ENCODE measurements around the gene ANKZF1. TPM values are rescaled to one million over a fixed set of nuclear protein-coding genes. Genes with fewer than 3 reads are reported as not detected.
A peak's percentile ranks its signal among the peaks of the same experiment; 100 is the strongest.

ANKZF1 gene
- total and polyA plus RNA-seq, 7 experiments from 2014 or later = 29.7 to 287 (median 135) TPM

GRCh38 chr2:219219784-219220532 lies 9.6 kb upstream of the ANKZF1 start:
- intact Hi-C loops (cut with micrococcal nuclease) = loop anchor here (1.0 to 2.0 kb wide), 7 partner anchors 9 to 75 kb away; partner anchors contain the start of genes DNAJB2 (in 2 of the 2), ANKZF1 (in 1 of the 2), ATG9A (in 1 of the 2) and NHEJ1 (in 1 of the 2)
- no peak for DNase-seq
- no peak overlapping the region for H3K27ac ChIP-seq (ENCODE audit: low read depth, low read length)
- no peaks in the 10 kb centered on the region for H3K9me3 Mint-ChIP-seq
- no peaks in the 10 kb centered on the region for H3K9me3 ChIP-seq (ENCODE audit: control insufficient read depth in 2 of 3, low read length in 3 of 3)
- no peaks in the 10 kb centered on the region for H3K27me3 Mint-ChIP-seq
- H3K4me1 Mint-ChIP-seq = peaks cover 2 to 31% (median 27%) of the 10 kb centered on the region in 7 donors
- H3K27ac Mint-ChIP-seq = peak overlapping the region in 4 of 9 donors; percentile 33 to 81 (median 64)
- no peak overlapping the region for H3K4me3 ChIP-seq (ENCODE audit: low read length)
- POLR2A ChIA-PET = interaction anchor here (1.0 to 5.0 kb wide), 13 partner anchors 9 to 75 kb away, joined by 3 to 49 read pairs (median 8); partner anchors contain the start of genes ANKZF1, ATG9A, CNPPD1 and DNAJB2
- peaks cover 13 to 14% of the 10 kb centered on the region in 2 donors for H3K4me1 ChIP-seq (ENCODE audit: control insufficient read depth in 2 of 2, insufficient read depth in 2 of 2, low read length in 2 of 2)
- ATAC-seq = no peak
- no peaks in the 10 kb centered on the region for H3K27me3 ChIP-seq (ENCODE audit: control insufficient read depth in 2 of 2, insufficient read depth in 2 of 2, low read length in 2 of 2)
- peaks cover 8 to 31% (median 21%) of the 10 kb centered on the region in 5 donors for H3K36me3 Mint-ChIP-seq
- H3K36me3 ChIP-seq (ENCODE audit: control insufficient read depth in 2 of 3, insufficient read depth in 3 of 3, low read length in 3 of 3) = peaks cover 21 to 56% (median 29%) of the 10 kb centered on the region in 3 experiments
- CTCF ChIA-PET = no interaction called here
- peak overlapping the region in 8 of 10 donors; percentile 9 to 88 (median 66) for H3K4me3 Mint-ChIP-seq

GRCh38 chr2:219220652-219221402 lies 8.8 kb upstream of the ANKZF1 start:
- Histone ChIP-seq H3K9me3 (ENCODE audit: control insufficient read depth in 2 of 3, low read length in 3 of 3) (no peaks in the 10 kb centered on the region), H3K4me1 (ENCODE audit: control insufficient read depth in 2 of 2, insufficient read depth in 2 of 2, low read length in 2 of 2) (peaks cover 13 to 14% of the 10 kb centered on the region in 2 donors), H3K36me3 (ENCODE audit: control insufficient read depth in 2 of 3, insufficient read depth in 3 of 3, low read length in 3 of 3) (peaks cover 25 to 62% (median 29%) of the 10 kb centered on the region in 3 experiments), H3K4me3 (ENCODE audit: low read length) (no peak overlapping the region), H3K27ac (ENCODE audit: low read depth, low read length) (no peak overlapping the region), H3K27me3 (ENCODE audit: control insufficient read depth in 2 of 2, insufficient read depth in 2 of 2, low read length in 2 of 2) (no peaks in the 10 kb centered on the region)
- Mint-ChIP-seq H3K27me3 (no peaks in the 10 kb centered on the region), H3K9me3 (no peaks in the 10 kb centered on the region), H3K36me3 (peaks cover 8 to 36% (median 26%) of the 10 kb centered on the region in 5 donors), H3K27ac (peak overlapping the region in 2 of 9 donors; percentile 22 to 81), H3K4me1 (peaks cover 7 to 38% (median 31%) of the 10 kb centered on the region in 7 donors), H3K4me3 (peak overlapping the region in 2 of 10 donors; percentile 16 to 40)
- ATAC-seq = no peak
- ChIA-PET POLR2A (interaction anchor here (0.6 to 5.0 kb wide), 9 partner anchors 8 to 99 kb away, joined by 3 to 49 read pairs (median 5); partner anchors contain the start of genes ANKZF1, ATG9A, CNPPD1 and DNAJB2), CTCF (interaction anchor here (1.2 kb wide), 1 partner anchor 31 kb away, joined by 4 read pairs; no protein-coding TSS in a partner anchor)
- DNase-seq = no peak
- intact Hi-C loops (cut with micrococcal nuclease) = no loop called here

- Histone ChIP-seq H3K9me3 (ENCODE audit: control insufficient read depth in 2 of 3, low read length in 3 of 3) (no peaks in the 10 kb centered on the region), H3K36me3 (ENCODE audit: control insufficient read depth in 2 of 3, insufficient read depth in 3 of 3, low read length in 3 of 3) (peaks cover 26 to 73% (median 29%) of the 10 kb centered on the region in 3 experiments), H3K27me3 (ENCODE audit: control insufficient read depth in 2 of 2, insufficient read depth in 2 of 2, low read length in 2 of 2) (no peaks in the 10 kb centered on the region), H3K4me3 (ENCODE audit: low read length) (no peak overlapping the region), H3K27ac (ENCODE audit: low read depth, low read length) (no peak overlapping the region), H3K4me1 (ENCODE audit: control insufficient read depth in 2 of 2, insufficient read depth in 2 of 2, low read length in 2 of 2) (peaks cover 13 to 14% of the 10 kb centered on the region in 2 donors)
- Mint-ChIP-seq H3K27me3 (no peaks in the 10 kb centered on the region), H3K27ac (no peak overlapping the region), H3K4me1 (peaks cover 11 to 40% (median 32%) of the 10 kb centered on the region in 7 donors), H3K4me3 (no peak overlapping the region), H3K36me3 (peaks cover 8 to 36% (median 29%) of the 10 kb centered on the region in 5 donors), H3K9me3 (no peaks in the 10 kb centered on the region)
- intact Hi-C loops (cut with micrococcal nuclease) = no loop called here
- ChIA-PET POLR2A (interaction anchor here (0.8 to 5.0 kb wide), 4 partner anchors 18 to 34 kb away, joined by 3 to 49 read pairs (median 4); partner anchors contain the start of genes TUBA4A and TUBA4B), CTCF (interaction anchor here (1.0 kb wide), 1 partner anchor 27 kb away, joined by 3 read pairs; no protein-coding TSS in a partner anchor)
- DNase-seq (no peak), ATAC-seq (no peak)
Observed at GRCh38 chr2:219221957-219222518, 7.6 kb upstream of the ANKZF1 start.

DNA sequence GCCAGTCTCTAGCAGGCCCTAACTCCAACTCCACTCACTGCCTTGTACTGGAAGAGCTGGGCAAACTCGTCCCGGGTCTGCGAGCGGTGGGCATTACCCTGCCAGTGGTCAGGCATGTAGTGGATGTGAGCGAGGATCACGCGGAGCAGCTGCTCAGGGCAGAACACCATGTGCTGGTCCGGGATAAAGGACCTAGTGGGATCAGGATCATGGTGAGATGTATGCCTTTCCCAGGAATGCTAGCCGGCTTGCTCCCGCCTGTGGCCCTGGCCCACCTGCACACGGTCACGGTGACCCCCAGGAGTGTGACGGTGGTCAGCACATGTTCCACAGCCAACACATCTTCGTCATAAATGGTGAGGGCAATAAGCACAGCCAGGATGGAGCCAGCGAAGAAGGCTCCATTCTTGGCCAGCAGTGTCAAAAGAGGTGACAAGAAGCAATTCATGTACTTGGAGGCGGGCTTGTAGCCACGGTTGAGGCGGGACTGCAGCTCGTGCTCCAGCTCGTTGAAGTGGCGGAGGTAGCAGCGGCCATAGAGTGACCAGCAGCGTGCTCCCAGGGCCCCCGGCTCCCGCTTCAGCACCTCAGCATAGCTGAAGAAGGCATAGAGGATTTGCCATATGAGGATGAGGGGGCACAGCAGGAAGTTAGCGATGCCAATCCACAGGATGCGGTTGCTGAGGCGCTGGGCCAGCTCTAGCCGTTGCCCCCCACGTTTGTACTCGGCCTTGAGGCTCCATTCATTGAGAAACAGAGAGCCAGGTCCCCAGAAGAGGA lies 5.6 kb upstream of the ANKZF1 start:
- H3K27ac Mint-ChIP-seq = no peak overlapping the region
- peaks cover 13 to 22% of the 10 kb centered on the region in 2 donors for H3K4me1 ChIP-seq (ENCODE audit: control insufficient read depth in 2 of 2, insufficient read depth in 2 of 2, low read length in 2 of 2)
- no peak for DNase-seq
- CTCF ChIA-PET = interaction anchor here (0.6 to 1.0 kb wide), 2 partner anchors 48 to 52 kb away, joined by 3 read pairs; partner anchors contain the start of gene CNPPD1
- peaks cover 8 to 36% (median 30%) of the 10 kb centered on the region in 5 donors for H3K36me3 Mint-ChIP-seq
- ATAC-seq = no peak
- intact Hi-C loops (cut with micrococcal nuclease) = no loop called here
- no peaks in the 10 kb centered on the region for H3K9me3 ChIP-seq (ENCODE audit: control insufficient read depth in 2 of 3, low read length in 3 of 3)
- H3K4me1 Mint-ChIP-seq = peaks cover 18 to 47% (median 39%) of the 10 kb centered on the region in 7 donors
- POLR2A ChIA-PET = interaction anchor here (1.2 to 2.4 kb wide), 5 partner anchors 18 to 47 kb away, joined by 3 to 6 read pairs (median 3); partner anchors contain the start of gene CNPPD1
- no peaks in the 10 kb centered on the region for H3K27me3 ChIP-seq (ENCODE audit: control insufficient read depth in 2 of 2, insufficient read depth in 2 of 2, low read length in 2 of 2)
- H3K4me3 ChIP-seq (ENCODE audit: low read length) = no peak overlapping the region
- peaks cover 26 to 77% (median 29%) of the 10 kb centered on the region in 3 experiments for H3K36me3 ChIP-seq (ENCODE audit: control insufficient read depth in 2 of 3, insufficient read depth in 3 of 3, low read length in 3 of 3)
- no peak overlapping the region for H3K4me3 Mint-ChIP-seq
- no peak overlapping the region for H3K27ac ChIP-seq (ENCODE audit: low read depth, low read length)
- H3K27me3 Mint-ChIP-seq = no peaks in the 10 kb centered on the region
- peaks cover 0 to 2% (median 0%) of the 10 kb centered on the region in 11 donors for H3K9me3 Mint-ChIP-seq

- Histone ChIP-seq H3K27ac (ENCODE audit: low read depth, low read length) (no peak overlapping the region), H3K4me1 (ENCODE audit: control insufficient read depth in 2 of 2, insufficient read depth in 2 of 2, low read length in 2 of 2) (peaks cover 9 to 16% of the 10 kb centered on the region in 2 donors), H3K27me3 (ENCODE audit: control insufficient read depth in 2 of 2, insufficient read depth in 2 of 2, low read length in 2 of 2) (no peaks in the 10 kb centered on the region), H3K4me3 (ENCODE audit: low read length) (no peak overlapping the region), H3K36me3 (ENCODE audit: control insufficient read depth in 2 of 3, insufficient read depth in 3 of 3, low read length in 3 of 3) (peaks cover 26 to 70% (median 29%) of the 10 kb centered on the region in 3 experiments), H3K9me3 (ENCODE audit: control insufficient read depth in 2 of 3, low read length in 3 of 3) (no peaks in the 10 kb centered on the region)
- intact Hi-C loops (cut with micrococcal nuclease) = loop anchor here in 1 of 2 donors (5.0 kb wide), 1 partner anchor 162 kb away; the partner anchor contains the start of gene DNPEP
- H3K4me1 Mint-ChIP-seq = peaks cover 18 to 48% (median 36%) of the 10 kb centered on the region in 7 donors
- peak overlapping the region in 3 of 9 donors; percentile 6 to 84 (median 36) for H3K27ac Mint-ChIP-seq
- H3K9me3 Mint-ChIP-seq = peaks cover 0 to 4% (median 0%) of the 10 kb centered on the region in 11 donors
- no peak for ATAC-seq
- peaks cover 8 to 37% (median 27%) of the 10 kb centered on the region in 5 donors for H3K36me3 Mint-ChIP-seq
- POLR2A ChIA-PET = interaction anchor here (1.5 kb wide), 1 partner anchor 19 kb away, joined by 3 read pairs; no protein-coding TSS in a partner anchor
- CTCF ChIA-PET = no interaction called here
- peak overlapping the region in 1 of 10 donors; percentile 19 for H3K4me3 Mint-ChIP-seq
- no peak for DNase-seq
- no peaks in the 10 kb centered on the region for H3K27me3 Mint-ChIP-seq
Observed at GRCh38 chr2:219225350-219225749, 4.3 kb upstream of the ANKZF1 start.

Data from naive thymus-derived CD4-positive, alpha-beta T cell (primary cell).